B cell (primary cell): Measurements from ENCODE around the gene TMEM263. TPM values are rescaled to one million over a fixed set of nuclear protein-coding genes. Genes with fewer than 3 reads are reported as not detected.

ENCODE experiments used
- ATAC-seq: fragments of 200-7000 bp; cut with Tn5 transposase; one replicate; pipeline ENCODE4 v1.10.0; 2021; ENCODE audit warnings: low read depth, mild to moderate bottlenecking, moderate number of reproducible peaks, moderate library complexity
- CTCF ChIA-PET: fragments of 350-600 bp; sonication (Branson Sonifier 250); formaldehyde crosslinking; loops from one replicate; lab custom pipeline; 2021; ENCODE audit warnings: antibody characterized with exemption, inconsistent platforms; lab: Charles Lee
- POLR2A ChIA-PET: fragments of 350-600 bp; sonication (Branson Sonifier 250); formaldehyde crosslinking; loops from one replicate; lab custom pipeline; 2021; ENCODE audit warnings: antibody characterized with exemption; lab: Charles Lee
- DNase-seq: peaks from one replicate; pipeline ENCODE4 v3.0.0; 2013
- H2AFZ ChIP-seq: 2 replicates; pipeline ENCODE4 v1.6.1; 2012; ENCODE audit warnings: mild to moderate bottlenecking, low read depth, low read length; ENCODE audit not compliant: insufficient read depth, poor library complexity, severe bottlenecking
- H3K27ac ChIP-seq, 2 donors: 1 replicate in 1 of 2; 2 replicates in 1 of 2; pipeline ENCODE4 v1.5.1; 2012 to 2013; ENCODE audit warnings: low read length in 2 of 2, mild to moderate bottlenecking in 2 of 2, moderate library complexity in 1 of 2
- H3K27me3 ChIP-seq, 4 experiments: fragments of 200-600 bp in 1 of 4; sonication (generic) in 1 of 4; replicated peaks in 1 of 4; 1 replicate in 2 of 4; 2 replicates in 2 of 4; pipeline versions ENCODE4 v1.6.1 to v1.7.0; 2013 to 2016; ENCODE audit warnings: low read length in 3 of 4, mild to moderate bottlenecking in 2 of 4, mixed read lengths in 1 of 4, moderate library complexity in 1 of 4; ENCODE audit not compliant: insufficient read depth in 4 of 4, control insufficient read depth in 3 of 4; ENCODE audit errors: control extremely low read depth in 1 of 4
- H3K36me3 ChIP-seq, 2 experiments: replicated peaks in 1 of 2; 1 replicate in 1 of 2; 2 replicates in 1 of 2; pipeline versions ENCODE4 v1.6.1 to v1.7.1; 2013; ENCODE audit warnings: low read length in 1 of 2; ENCODE audit not compliant: insufficient read depth in 2 of 2, control insufficient read depth in 1 of 2; ENCODE audit errors: control extremely low read depth in 1 of 2, extremely low read depth in 1 of 2
- H3K4me1 ChIP-seq, 2 donors: fragments of 200-600 bp in 1 of 2; sonication (generic) in 1 of 2; 1 replicate in 1 of 2; 2 replicates in 1 of 2; pipeline versions ENCODE4 v1.5.1 to v1.6.1; 2013 to 2017; ENCODE audit warnings: low read length in 2 of 2; ENCODE audit not compliant: control insufficient read depth in 2 of 2, insufficient read depth in 2 of 2
- H3K4me2 ChIP-seq: replicated peaks from 2 replicates; pipeline ENCODE3; 2012; ENCODE audit warnings: mild to moderate bottlenecking, low read depth, low read length; ENCODE audit not compliant: poor library complexity, severe bottlenecking
- H3K4me3 ChIP-seq, 5 experiments: fragments of 200-600 bp in 1 of 5; sonication (generic) in 1 of 5; 1 replicate in 3 of 5; 2 replicates in 2 of 5; pipeline versions ENCODE4 v1.5.1 to v1.7.0; 2011 to 2016; ENCODE audit warnings: low read length in 4 of 5, mild to moderate bottlenecking in 4 of 5, low read depth in 2 of 5, control low read depth in 1 of 5, moderate library complexity in 1 of 5; ENCODE audit not compliant: insufficient read depth in 1 of 5; ENCODE audit errors: control extremely low read depth in 1 of 5, extremely low read depth in 1 of 5
- H3K79me2 ChIP-seq: fragments of 200-600 bp; sonication (generic); one replicate; pipeline ENCODE4 v1.6.0; 2016; ENCODE audit warnings: low read length; ENCODE audit not compliant: control insufficient read depth, insufficient read depth
- H3K9ac ChIP-seq: fragments of 200-600 bp; sonication (generic); 2 replicates; pipeline ENCODE4 v1.6.1; 2017; ENCODE audit warnings: mild to moderate bottlenecking, low read length, moderate library complexity
- H3K9me3 ChIP-seq, 3 donors: one replicate each; pipeline versions ENCODE4 v1.6.1 to v1.7.1; 2013; ENCODE audit warnings: low read length in 2 of 3; ENCODE audit not compliant: control insufficient read depth in 2 of 3, insufficient read depth in 1 of 3; ENCODE audit errors: control extremely low read depth in 1 of 3
- H4K20me1 ChIP-seq: 2 replicates; pipeline ENCODE4 v1.6.0; 2012; ENCODE audit warnings: mild to moderate bottlenecking, low read length; ENCODE audit not compliant: insufficient read depth, control insufficient read depth, poor library complexity, severe bottlenecking
- H3K27ac Mint-ChIP-seq: one replicate; pipeline ENCODE4 v1.8.0; 2021; ENCODE audit warnings: mixed read lengths
- H3K27me3 Mint-ChIP-seq: one replicate; pipeline ENCODE4 v1.8.0; 2021; ENCODE audit warnings: mixed read lengths
- H3K4me1 Mint-ChIP-seq: one replicate; pipeline ENCODE4 v1.8.0; 2021; ENCODE audit warnings: mixed read lengths
- H3K4me3 Mint-ChIP-seq: one replicate; pipeline ENCODE4 v1.8.0; 2021; ENCODE audit warnings: mixed read lengths
- H3K9me3 Mint-ChIP-seq: one replicate; pipeline ENCODE4 v1.8.0; 2022; ENCODE audit warnings: mixed read lengths; ENCODE audit not compliant: insufficient read depth
- EZH2 ChIP-seq: IDR thresholded peaks from 2 replicates; pipeline ENCODE4 v1.6.1; 2012; ENCODE audit warnings: borderline replicate concordance, low read depth, mild to moderate bottlenecking, moderate library complexity, low read length; ENCODE audit not compliant: insufficient read depth, poor library complexity, severe bottlenecking
- WGBS: methylation state at CpG from one replicate; pipeline ENCODE4 v1.1.5; 2013; ENCODE audit warnings: missing lambda C conversion rate; ENCODE audit not compliant: insufficient coverage; 5-methylcytosine and 5-hydroxymethylcytosine counted together
- intact Hi-C: fragments of 100-400 bp; cut with micrococcal nuclease; formaldehyde crosslinking; loops from one replicate; pipeline ENCODE4 v1.10.0; 2022
- polyA plus RNA-seq: library from polyadenylated mRNA; depleted of rRNA; stranded (reverse); fragments of >200 nt; gene quantifications from 2 replicates; pipeline ENCODE4 v1.2.3, GENCODE V29; 2012
- total RNA-seq, 2 donors: library from RNA; stranded (reverse); fragments of 120-200 nt in 1 of 2; gene quantifications; 1 replicate in 1 of 2; 2 replicates in 1 of 2; pipeline versions ENCODE4 v1.2.3 to v1.2.4, GENCODE V29; 2013 to 2022
- TF ChIP-seq, protein P1 (sequence below): fragments of 200-600 bp; IDR thresholded peaks from one replicate; pipeline ENCODE4 v1.8.0; 2022; ENCODE audit warnings: antibody characterized with exemption, mild to moderate bottlenecking

TMEM263 gene
- total and polyA plus RNA-seq, 2 donors (not counting 1 experiment from before 2014, with no cell fraction given): 4.8 to 23.5 TPM

DNA sequence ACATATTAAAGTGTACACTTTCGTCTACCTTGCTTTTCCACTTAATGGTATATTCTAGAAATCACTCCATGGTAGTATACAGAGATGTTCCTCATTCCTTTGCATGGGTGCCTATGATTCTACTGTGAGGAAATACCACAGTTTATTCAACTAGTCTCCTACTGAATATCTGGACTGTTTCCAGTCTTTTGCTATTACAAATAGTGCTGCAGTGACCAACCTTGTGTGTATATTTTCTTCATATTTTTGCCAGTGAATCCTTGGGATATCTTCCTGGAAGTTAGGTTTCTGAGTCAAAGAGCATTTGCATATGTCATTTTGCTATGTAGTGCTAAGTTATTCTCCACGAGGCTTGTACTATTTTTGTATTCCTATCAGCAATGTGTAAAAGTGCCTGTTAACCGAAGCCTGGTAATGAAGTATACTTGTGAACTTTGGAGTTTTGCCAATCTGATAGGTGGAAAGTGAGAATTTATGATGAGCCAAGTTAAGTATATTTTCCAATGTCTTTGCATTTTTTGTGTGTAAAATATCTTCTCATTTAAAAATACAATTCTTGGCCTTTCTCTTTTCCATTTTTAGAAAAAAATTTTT lies 31.3 kb upstream of the TMEM263 start:
- intact Hi-C loops: loop anchor here (10.0 kb wide), 1 partner anchor 700 kb away; no protein-coding TSS in a partner anchor
- Histone ChIP-seq H3K36me3 (no peaks in the 10 kb centered on the region), H2AFZ (no peak overlapping the region), H3K9ac (no peak overlapping the region), H3K4me1 (peaks cover 0 to 12% of the 10 kb centered on the region in 2 donors), H3K9me3 (peaks cover 8 to 13% (median 10%) of the 10 kb centered on the region in 3 donors), H4K20me1 (no peaks in the 10 kb centered on the region), H3K4me2 (no peak overlapping the region), H3K27me3 (peaks cover 11 to 67% (median 62%) of the 10 kb centered on the region in 4 experiments), H3K27ac (no peak overlapping the region), H3K4me3 (no peak overlapping the region), H3K79me2 (no peaks in the 10 kb centered on the region)
- Mint-ChIP-seq H3K4me1 (no peaks in the 10 kb centered on the region), H3K4me3 (no peak overlapping the region), H3K27me3 (peaks cover 76% of the 10 kb centered on the region), H3K9me3 (peaks cover 7% of the 10 kb centered on the region), H3K27ac (no peak overlapping the region)
- CTCF ChIA-PET: no interaction called here
- DNase-seq (no peak), ATAC-seq (no peak)
- TF ChIP-seq EZH2: no peak
- TF ChIP-seq, protein P1, sequence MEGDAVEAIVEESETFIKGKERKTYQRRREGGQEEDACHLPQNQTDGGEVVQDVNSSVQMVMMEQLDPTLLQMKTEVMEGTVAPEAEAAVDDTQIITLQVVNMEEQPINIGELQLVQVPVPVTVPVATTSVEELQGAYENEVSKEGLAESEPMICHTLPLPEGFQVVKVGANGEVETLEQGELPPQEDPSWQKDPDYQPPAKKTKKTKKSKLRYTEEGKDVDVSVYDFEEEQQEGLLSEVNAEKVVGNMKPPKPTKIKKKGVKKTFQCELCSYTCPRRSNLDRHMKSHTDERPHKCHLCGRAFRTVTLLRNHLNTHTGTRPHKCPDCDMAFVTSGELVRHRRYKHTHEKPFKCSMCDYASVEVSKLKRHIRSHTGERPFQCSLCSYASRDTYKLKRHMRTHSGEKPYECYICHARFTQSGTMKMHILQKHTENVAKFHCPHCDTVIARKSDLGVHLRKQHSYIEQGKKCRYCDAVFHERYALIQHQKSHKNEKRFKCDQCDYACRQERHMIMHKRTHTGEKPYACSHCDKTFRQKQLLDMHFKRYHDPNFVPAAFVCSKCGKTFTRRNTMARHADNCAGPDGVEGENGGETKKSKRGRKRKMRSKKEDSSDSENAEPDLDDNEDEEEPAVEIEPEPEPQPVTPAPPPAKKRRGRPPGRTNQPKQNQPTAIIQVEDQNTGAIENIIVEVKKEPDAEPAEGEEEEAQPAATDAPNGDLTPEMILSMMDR: no peak
- WGBS: no CpG with 5 or more reads among the region's 3 CpGs
- POLR2A ChIA-PET: no interaction called here

DNA sequence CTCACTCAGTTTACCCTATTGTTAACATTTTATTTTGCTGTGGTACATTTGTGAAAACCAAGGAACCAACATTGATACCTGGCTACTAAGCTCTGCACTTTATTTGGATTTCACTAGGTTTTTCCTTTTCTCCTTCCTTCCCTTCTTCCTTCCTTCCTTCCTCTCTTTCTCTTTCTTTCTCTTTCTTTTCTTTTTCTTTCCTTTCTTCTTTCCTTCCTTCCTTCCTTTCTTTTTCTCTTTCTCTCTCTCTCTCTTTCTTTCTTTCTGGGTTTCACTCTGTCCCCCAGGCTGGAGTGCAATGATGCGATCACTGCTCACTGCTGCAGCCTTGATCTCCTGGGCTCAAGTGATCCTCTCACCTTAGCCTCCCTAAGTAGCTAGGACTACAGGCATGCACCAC lies 29.1 kb upstream of the TMEM263 start:
- POLR2A ChIA-PET: no interaction called here
- intact Hi-C loops: loop anchor here (10.0 kb wide), 1 partner anchor 702 kb away; no protein-coding TSS in a partner anchor
- ATAC-seq: no peak
- no peak overlapping the region for H3K27ac Mint-ChIP-seq
- Histone ChIP-seq H3K27me3 (peaks cover 7 to 63% (median 54%) of the 10 kb centered on the region in 4 experiments), H3K4me3 (no peak overlapping the region), H3K4me2 (no peak overlapping the region), H3K4me1 (peaks cover 0 to 3% of the 10 kb centered on the region in 2 donors), H3K79me2 (no peaks in the 10 kb centered on the region), H3K27ac (no peak overlapping the region), H4K20me1 (no peaks in the 10 kb centered on the region), H2AFZ (no peak overlapping the region), H3K36me3 (no peaks in the 10 kb centered on the region), H3K9ac (no peak overlapping the region), H3K9me3 (peaks cover 8 to 13% (median 10%) of the 10 kb centered on the region in 3 donors)
- TF ChIP-seq EZH2: no peak
- TF ChIP-seq, protein P1: peak; percentile 23
- DNase-seq: no peak
- WGBS: 100% methylated on average over 1 of the region's 1 CpG
- no peak overlapping the region for H3K4me3 Mint-ChIP-seq
- H3K9me3 Mint-ChIP-seq: peaks cover 7% of the 10 kb centered on the region
- peaks cover 77% of the 10 kb centered on the region for H3K27me3 Mint-ChIP-seq
- CTCF ChIA-PET: no interaction called here
- H3K4me1 Mint-ChIP-seq: no peaks in the 10 kb centered on the region
